Lower lobe of right lung (tissue), 2 donors: ENCODE data around the gene DNASE1L1. TPM values are rescaled to one million over a fixed set of nuclear protein-coding genes. Genes with fewer than 3 reads are reported as not detected.

Source experiments
- ATAC-seq, 2 donors: fragments of 200-7000 bp; cut with Tn5 transposase; one replicate each; pipeline ENCODE4 v1.9.1; 2020 to 2022; ENCODE audit warnings: mild to moderate bottlenecking in 2 of 2, moderate library complexity in 2 of 2
- DNase-seq: peaks from one replicate; pipeline ENCODE4 v3.0.0-alpha.2; 2020
- H3K27ac ChIP-seq: fragments of 200-600 bp; one replicate; pipeline ENCODE4 v1.8.0; 2022
- H3K27me3 ChIP-seq: fragments of 200-600 bp; one replicate; pipeline ENCODE4 v1.8.0; 2022; ENCODE audit warnings: low read depth
- H3K36me3 ChIP-seq: fragments of 200-600 bp; one replicate; pipeline ENCODE4 v1.8.0; 2022; ENCODE audit warnings: mild to moderate bottlenecking
- H3K4me1 ChIP-seq: fragments of 200-600 bp; one replicate; pipeline ENCODE4 v1.8.0; 2022
- H3K4me3 ChIP-seq: fragments of 200-600 bp; one replicate; pipeline ENCODE4 v1.8.0; 2022; ENCODE audit warnings: mild to moderate bottlenecking
- H3K9me3 ChIP-seq: fragments of 200-600 bp; one replicate; pipeline ENCODE4 v1.8.0; 2022
- CTCF ChIP-seq: fragments of 200-600 bp; IDR thresholded peaks from one replicate; pipeline ENCODE4 v1.8.0; 2022; ENCODE audit warnings: antibody characterized with exemption, mild to moderate bottlenecking
- intact Hi-C: fragments of 100-400 bp; cut with DNase I; formaldehyde crosslinking; loops from one replicate; pipeline ENCODE4 v1.11.0; 2022
- total RNA-seq: library from RNA; stranded (reverse); fragmentation: NEBNext Ultra II Directional; extraction: Animal tissue kit (Norgen Biotek cat#: 25700); gene quantifications from one replicate; pipeline ENCODE4 v1.2.1, GENCODE V29; 2021
- donor health status: DM: no; HTN: yes; CAD: no; lungs with severe emphysema.

Gene DNASE1L1
- total RNA-seq, 1 donor from 2014 or later = 36.1 TPM

DNA sequence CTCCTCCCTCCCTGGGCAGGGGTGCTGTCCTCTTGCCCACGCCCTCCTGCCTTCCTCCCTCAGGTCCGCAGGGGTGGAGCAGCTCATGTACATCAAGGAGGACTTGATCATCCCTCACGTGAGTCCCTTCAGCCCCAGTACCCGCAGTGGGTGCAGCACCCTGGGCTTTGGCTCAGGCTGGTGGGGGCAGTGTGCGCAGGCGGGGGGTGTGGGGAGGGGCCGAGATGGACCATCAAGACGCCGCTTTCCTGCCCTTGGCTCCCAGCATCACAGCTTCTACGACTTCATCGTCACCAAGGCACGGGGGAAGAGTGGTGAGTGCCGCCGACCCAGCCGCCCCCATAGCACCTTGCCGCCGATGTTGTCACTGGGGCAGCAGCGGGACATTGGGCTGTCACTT is 40.6 kb upstream of the DNASE1L1 start:
- no peaks in the 10 kb centered on the region for H3K27me3 ChIP-seq
- DNase-seq = no peak
- H3K4me1 ChIP-seq = peaks cover 13% of the 10 kb centered on the region
- H3K9me3 ChIP-seq = no peaks in the 10 kb centered on the region
- ATAC-seq = no peak
- H3K4me3 ChIP-seq = no peak overlapping the region
- intact Hi-C loops = no loop called here
- no peak for TF ChIP-seq CTCF
- H3K36me3 ChIP-seq = peaks cover 36% of the 10 kb centered on the region
- no peak overlapping the region for H3K27ac ChIP-seq

DNA sequence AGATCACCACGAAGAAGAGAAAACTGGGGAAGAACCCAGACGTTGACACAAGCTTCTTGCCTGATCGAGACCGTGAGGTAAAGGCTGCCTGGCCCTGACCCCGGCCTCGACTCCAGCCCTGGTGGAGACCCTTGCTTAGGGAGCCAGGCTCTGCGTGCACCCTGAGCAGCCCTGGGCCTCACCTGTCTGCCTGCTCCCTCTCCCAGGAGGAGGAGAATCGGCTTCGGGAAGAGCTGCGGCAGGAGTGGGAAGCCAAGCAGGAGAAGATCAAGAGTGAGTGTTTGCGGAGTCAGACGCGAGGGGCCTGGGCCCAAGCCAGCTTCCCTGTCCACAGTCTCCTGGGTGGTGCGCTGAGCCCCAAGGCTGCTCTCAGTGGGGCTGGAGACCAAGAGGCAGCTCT is 39.4 kb upstream of the DNASE1L1 start:
- TF ChIP-seq CTCF = no peak
- ATAC-seq (no peak), DNase-seq (no peak)
- Histone ChIP-seq H3K36me3 (peaks cover 36% of the 10 kb centered on the region), H3K27me3 (no peaks in the 10 kb centered on the region), H3K9me3 (no peaks in the 10 kb centered on the region), H3K27ac (no peak overlapping the region), H3K4me3 (no peak overlapping the region), H3K4me1 (peaks cover 13% of the 10 kb centered on the region)
- intact Hi-C loops = no loop called here

- ATAC-seq (no peak), DNase-seq (no peak)
- Histone ChIP-seq H3K27ac (no peak overlapping the region), H3K4me1 (peaks cover 13% of the 10 kb centered on the region), H3K27me3 (no peaks in the 10 kb centered on the region), H3K36me3 (peaks cover 48% of the 10 kb centered on the region), H3K9me3 (no peaks in the 10 kb centered on the region), H3K4me3 (no peak overlapping the region)
- TF ChIP-seq CTCF = no peak
- intact Hi-C loops = no loop called here
Observed at GRCh38 chrX:154446430-154446829, 37.4 kb upstream of the DNASE1L1 start.

- intact Hi-C loops = no loop called here
- ATAC-seq = no peak
- H3K4me1 ChIP-seq = peaks cover 13% of the 10 kb centered on the region
- H3K9me3 ChIP-seq = no peaks in the 10 kb centered on the region
- peaks cover 49% of the 10 kb centered on the region for H3K36me3 ChIP-seq
- no peak for TF ChIP-seq CTCF
- no peaks in the 10 kb centered on the region for H3K27me3 ChIP-seq
- no peak for DNase-seq
- no peak overlapping the region for H3K4me3 ChIP-seq
- H3K27ac ChIP-seq = no peak overlapping the region
Observed at GRCh38 chrX:154445776-154446175, 36.7 kb upstream of the DNASE1L1 start.

DNA sequence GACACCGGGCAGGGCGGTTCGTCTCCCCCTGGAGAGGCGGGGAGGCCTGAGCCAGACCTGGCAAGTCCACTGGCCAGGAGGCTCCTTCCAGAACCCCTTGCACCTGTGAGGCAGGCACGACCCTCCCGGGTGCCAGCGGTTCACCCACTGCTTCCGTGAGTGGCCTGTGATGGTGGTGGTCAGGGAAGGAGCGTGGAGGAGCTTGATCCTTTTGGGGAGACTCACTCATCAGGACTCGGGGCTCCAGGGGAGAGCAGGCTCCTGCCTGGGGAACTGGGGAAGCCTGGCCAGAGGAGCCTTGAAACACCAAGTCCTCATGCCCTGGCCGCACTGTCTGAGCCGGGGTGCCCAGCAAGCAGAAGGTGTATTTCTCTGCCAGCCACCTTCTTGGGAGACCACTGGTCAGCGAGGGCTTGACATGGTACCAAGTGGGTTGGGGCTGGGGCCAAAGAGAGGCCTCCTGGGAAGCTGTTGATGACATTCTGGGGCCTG is 35.7 kb upstream of the DNASE1L1 start:
- peak overlapping the region; percentile 76 for H3K27ac ChIP-seq
- H3K4me1 ChIP-seq = peaks cover 13% of the 10 kb centered on the region
- no peaks in the 10 kb centered on the region for H3K9me3 ChIP-seq
- H3K4me3 ChIP-seq = peak overlapping the region; percentile 67
- H3K27me3 ChIP-seq = no peaks in the 10 kb centered on the region
- ATAC-seq (no peak), DNase-seq (no peak)
- intact Hi-C loops = no loop called here
- peaks cover 49% of the 10 kb centered on the region for H3K36me3 ChIP-seq
- no peak for TF ChIP-seq CTCF
